Measurements from ENCODE around the gene IZUMO2.
"Not testable (repeated sequence)": the region's sequence is repeated elsewhere in the genome, so short reads cannot be mapped to it uniquely, and the experiment has no call there.

IZUMO2 gene

DNA sequence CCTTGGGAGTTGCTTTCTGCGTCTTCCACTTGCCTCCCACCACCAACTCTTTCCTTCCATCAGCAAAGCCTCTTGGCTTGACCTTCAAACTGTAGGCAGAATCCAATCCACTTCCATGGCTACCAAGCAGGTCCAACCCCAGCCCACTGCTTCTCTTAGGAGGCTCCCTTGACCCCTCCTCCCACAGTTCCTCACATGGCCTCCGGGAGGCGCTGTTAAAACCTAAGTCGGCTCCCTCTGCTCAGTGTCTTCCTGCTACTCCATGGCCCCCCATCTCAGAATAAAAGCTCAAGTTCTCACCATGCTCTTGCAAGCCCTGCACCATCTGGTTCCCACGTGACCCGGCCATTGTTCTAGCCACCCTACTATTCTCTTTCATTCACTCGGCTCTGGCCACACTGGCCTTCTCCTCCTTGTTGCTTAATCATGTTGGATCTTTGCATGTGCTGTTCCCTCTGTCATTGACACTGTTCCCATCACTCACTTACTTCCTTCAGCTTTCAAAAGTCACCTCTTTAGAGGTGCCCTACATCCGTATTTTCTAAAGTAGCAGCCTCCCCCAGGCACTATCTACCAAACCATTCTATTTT is 7.5 kb downstream of the IZUMO2 start:
- no peak for DNase-seq (ENCODE audit: low read depth)
- TF ChIP-seq, protein P1, sequence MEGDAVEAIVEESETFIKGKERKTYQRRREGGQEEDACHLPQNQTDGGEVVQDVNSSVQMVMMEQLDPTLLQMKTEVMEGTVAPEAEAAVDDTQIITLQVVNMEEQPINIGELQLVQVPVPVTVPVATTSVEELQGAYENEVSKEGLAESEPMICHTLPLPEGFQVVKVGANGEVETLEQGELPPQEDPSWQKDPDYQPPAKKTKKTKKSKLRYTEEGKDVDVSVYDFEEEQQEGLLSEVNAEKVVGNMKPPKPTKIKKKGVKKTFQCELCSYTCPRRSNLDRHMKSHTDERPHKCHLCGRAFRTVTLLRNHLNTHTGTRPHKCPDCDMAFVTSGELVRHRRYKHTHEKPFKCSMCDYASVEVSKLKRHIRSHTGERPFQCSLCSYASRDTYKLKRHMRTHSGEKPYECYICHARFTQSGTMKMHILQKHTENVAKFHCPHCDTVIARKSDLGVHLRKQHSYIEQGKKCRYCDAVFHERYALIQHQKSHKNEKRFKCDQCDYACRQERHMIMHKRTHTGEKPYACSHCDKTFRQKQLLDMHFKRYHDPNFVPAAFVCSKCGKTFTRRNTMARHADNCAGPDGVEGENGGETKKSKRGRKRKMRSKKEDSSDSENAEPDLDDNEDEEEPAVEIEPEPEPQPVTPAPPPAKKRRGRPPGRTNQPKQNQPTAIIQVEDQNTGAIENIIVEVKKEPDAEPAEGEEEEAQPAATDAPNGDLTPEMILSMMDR (conservative IDR thresholded peaks at IDR 0.05; ENCODE audit: low read depth, low read length): peak; percentile 21
- no peak overlapping the region for H3K4me3 ChIP-seq (ENCODE audit: low read length)

DNA sequence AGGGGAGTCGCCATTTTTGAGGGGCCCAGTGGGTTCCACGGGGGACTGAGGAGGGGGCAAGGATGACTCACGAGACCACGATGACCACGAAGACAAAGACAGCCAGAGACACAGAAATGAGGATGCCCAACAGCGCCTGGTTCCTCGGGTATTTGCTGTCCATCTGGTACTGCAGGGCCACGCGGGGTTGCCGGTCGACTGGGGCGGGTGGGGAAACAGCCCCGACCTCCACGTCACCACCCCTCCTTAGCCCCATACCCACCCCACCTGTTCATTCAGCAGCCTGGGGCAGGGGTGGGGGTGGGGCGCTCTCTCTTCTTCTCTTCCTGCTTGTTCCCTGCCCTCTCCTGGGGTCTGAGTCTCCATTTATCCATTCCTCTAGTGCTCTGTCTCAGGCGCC is 8.6 kb downstream of the IZUMO2 start:
- TF ChIP-seq, protein P1 (conservative IDR thresholded peaks at IDR 0.05; ENCODE audit: low read depth, low read length): no peak
- no peak overlapping the region for H3K4me3 ChIP-seq (ENCODE audit: low read length)
- no peak for DNase-seq (ENCODE audit: low read depth)

DNA sequence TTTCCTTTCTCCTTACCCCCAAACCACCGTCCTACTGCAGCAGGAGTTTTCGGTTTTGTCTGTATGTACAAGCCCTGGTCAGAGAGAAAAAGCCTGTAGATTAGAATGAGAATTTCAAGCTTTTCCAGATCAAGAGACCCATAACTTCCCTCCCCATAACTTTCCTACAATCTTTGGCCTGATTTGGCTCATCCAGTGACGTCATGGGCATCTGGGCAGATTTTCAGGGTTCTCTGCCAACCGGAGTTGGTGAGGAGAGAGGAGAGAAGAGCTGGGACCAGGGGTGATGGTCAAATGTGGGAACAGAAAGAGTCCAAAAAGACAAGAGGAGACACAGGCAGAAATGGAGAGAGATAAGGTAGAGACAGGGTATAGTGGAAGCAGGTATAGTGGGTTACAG is 10.5 kb downstream of the IZUMO2 start:
- no peak overlapping the region for H3K4me3 ChIP-seq (ENCODE audit: low read length)
- TF ChIP-seq, protein P1 (conservative IDR thresholded peaks at IDR 0.05; ENCODE audit: low read depth, low read length): no peak
- DNase-seq (ENCODE audit: low read depth): no peak

DNA sequence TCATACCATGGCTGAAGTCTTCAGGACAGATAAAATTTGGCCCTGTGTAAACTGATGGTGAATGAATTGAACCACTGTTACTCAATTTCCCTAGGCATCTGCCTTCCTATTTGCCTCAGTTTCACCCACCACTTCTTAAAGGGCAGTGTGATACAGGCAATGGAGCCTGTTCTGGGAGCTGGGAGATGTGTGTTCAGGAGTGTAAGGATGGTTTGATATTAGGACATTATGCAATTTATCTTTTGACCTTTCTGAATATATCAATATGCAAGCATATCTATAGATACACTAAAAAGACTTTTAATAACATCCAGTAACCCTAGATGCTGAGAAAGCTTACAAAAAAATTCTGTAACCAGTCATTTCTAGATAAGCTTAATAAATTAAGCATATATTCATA is 14.6 kb downstream of the IZUMO2 start:
- no peak overlapping the region for H3K4me3 ChIP-seq (ENCODE audit: low read length)
- TF ChIP-seq, protein P1 (conservative IDR thresholded peaks at IDR 0.05; ENCODE audit: low read depth, low read length): no peak
- no peak for DNase-seq (ENCODE audit: low read depth)

DNA sequence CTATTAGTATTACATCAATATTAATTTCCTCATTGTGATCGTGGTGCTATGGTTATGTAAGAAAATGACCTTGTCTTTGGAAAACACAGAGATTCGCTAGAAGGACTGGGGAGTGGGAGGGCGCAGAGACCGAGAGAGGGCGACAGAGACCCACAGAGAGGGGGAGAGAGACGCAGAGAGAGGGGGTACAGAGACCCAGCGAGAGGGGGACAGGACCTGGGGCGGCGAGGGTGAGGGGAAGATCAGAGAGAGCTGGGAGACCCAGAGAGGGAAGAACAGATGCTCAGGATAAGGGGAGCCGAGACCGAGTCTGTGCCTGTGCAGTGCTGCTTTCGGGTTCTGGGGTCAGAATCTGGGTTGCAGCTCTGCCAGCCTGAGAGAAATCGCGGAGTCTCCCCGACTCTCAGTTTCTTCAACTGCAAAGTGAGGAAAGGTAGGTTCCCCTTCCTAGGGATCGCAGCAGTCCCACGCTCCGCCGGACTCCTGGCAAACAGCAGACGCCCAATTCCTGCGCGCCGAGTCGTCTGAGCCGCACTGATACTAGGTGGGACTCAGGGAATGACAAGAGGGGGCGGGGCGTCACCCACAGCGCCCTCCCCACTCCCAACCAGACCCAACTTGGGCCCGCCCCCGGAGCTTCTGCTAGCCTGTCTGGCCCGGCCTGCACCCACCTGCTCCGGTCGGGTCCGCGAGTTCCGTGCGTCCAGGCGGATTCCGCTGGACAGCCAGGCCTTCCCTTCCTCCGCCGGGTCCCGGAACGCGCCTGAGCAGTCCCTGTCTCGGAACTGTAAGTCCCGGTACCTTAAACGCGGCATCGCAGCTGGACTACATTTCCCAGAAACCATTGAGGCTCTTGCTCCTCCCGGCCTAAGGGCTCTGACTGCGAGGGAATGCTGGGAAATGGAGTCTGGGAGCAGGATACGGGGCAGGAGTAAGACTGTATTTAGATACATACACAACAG is 15.3 kb downstream of the IZUMO2 start:
- DNase-seq (ENCODE audit: low read depth): peak; percentile 61
- TF ChIP-seq, protein P1 (conservative IDR thresholded peaks at IDR 0.05; ENCODE audit: low read depth, low read length): peak; percentile 75
- H3K4me3 ChIP-seq (ENCODE audit: low read length): peak overlapping the region; percentile 68

DNA sequence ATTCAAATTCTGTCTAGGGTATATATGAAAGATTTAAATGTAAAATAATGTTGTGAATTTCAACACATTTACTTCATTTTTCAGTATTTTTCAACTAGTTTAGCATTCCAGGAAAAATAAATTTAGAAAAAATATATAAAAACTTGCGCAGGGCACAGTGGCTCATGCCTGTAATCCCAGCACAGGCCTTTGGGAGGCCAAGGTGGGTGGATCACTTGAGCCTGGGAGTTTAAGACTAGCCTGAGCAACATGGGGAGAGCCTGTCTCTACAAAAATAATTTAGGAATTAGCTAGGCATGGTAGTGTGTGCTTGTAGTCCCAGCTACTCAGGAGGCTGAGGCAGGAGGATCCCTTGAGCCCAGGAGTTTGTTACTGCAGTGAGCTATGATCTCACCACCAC is 21.2 kb downstream of the IZUMO2 start:
- not testable (repeated sequence) for H3K4me3 ChIP-seq (ENCODE audit: low read length); DNase-seq (ENCODE audit: low read depth)

DNA sequence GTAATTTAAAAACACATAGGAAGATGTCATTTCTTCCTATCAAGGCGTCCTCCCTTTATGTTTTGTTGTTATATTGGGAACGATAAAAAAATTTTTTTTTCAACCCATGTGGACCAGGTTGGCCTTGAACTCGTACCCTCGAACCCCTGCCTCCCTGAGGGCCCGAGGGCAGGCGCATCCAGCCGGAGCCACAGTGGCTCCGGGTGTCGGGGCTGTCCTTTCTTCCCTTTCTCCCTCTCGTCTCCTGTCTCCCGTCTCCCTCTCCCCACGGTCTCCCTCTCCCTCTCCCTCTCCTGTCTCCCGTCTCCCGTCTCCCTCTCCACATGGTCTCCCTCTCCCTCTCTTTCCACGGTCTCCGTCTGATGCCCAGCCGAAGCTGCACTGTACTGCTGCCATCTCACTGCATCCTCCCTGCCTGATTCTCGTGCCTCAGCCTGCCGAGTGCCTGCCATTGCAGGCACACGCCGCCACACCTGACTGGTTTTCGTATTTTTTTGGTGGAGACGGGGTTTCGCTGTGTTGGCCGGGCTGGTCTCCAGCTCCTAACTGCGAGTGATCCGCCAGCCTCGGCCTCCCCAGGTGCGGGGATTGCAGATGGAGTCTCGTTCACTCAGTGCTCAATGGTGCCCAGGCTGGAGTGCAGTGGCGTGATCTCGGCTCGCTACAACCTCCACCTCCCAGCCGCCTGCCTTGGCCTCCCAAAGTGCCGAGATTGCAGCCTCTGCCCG is 22.8 kb downstream of the IZUMO2 start:
- not testable (repeated sequence) for H3K4me3 ChIP-seq (ENCODE audit: low read length); DNase-seq (ENCODE audit: low read depth)

DNA sequence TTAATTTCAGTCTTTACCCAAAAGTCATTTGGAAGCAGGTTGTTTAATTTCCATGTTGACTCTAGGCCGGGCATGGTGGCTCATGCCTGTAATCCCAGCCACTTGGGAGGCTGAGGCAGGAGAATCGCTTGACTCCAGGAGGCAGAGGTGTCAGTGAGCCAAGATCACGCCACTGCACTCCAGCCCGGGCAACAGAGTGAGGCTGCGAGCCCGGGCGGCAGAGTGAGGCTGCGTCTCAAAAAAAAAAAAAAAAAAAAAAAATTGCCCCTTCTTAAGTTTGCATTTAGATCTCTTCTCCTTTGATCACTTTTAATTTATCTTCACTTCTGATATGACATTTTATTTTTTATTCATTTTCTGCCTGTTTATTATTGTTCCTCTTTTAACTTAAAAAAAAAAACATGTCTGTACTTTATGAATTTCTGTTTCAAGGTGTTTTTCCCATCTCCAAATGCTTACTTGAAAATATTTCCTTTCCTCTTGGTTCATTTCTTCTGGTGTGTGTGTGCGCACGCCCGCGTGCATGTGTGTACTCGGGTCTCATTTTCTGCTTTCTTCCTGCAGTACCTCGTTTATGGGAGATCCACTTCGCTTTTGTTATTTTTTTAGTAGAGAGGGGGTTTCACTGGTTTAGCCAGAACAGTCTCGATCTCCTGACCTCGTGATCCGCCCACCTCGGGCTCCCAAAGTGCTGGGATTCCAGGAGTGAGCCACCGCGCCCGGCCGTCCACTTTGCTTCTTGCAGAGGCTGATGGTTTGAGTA is 26.3 kb downstream of the IZUMO2 start:
- not testable (repeated sequence) for DNase-seq (ENCODE audit: low read depth); H3K4me3 ChIP-seq (ENCODE audit: low read length)

DNA sequence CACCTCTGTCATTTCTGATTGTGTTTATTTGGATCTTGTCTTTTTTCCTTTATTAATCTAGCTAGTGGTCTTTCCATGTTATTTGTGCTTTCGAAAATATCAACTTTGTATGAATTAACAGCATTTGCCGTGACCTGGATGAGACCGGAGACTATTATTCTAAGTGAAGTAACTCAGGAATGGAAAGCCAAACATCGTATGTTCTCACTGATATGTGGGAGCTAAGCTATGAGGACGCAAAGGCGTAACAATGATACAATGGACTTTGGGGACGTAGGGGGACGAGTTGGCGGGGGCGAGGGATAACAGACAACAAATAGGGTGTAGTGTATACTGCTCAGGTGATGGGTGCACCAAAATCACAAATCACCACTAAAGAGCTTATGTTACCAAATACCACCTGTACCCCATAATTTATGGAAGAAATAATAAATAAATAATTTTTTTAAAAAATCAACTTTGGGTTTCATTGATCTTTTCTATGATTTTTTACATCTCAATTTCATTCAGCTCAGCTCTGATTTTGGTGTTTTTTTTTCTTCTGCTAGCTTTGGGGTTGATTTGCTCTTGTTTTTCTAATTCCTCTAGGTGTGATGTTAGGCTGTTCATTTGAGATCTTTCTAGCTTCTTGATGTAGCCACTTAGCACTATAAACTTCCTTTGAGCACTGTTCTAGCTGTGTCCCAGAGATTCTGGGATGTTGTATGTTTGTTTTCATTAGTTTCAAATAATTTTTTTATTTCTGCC is 27.1 kb downstream of the IZUMO2 start:
- not testable (repeated sequence) for DNase-seq (ENCODE audit: low read depth)

DNA sequence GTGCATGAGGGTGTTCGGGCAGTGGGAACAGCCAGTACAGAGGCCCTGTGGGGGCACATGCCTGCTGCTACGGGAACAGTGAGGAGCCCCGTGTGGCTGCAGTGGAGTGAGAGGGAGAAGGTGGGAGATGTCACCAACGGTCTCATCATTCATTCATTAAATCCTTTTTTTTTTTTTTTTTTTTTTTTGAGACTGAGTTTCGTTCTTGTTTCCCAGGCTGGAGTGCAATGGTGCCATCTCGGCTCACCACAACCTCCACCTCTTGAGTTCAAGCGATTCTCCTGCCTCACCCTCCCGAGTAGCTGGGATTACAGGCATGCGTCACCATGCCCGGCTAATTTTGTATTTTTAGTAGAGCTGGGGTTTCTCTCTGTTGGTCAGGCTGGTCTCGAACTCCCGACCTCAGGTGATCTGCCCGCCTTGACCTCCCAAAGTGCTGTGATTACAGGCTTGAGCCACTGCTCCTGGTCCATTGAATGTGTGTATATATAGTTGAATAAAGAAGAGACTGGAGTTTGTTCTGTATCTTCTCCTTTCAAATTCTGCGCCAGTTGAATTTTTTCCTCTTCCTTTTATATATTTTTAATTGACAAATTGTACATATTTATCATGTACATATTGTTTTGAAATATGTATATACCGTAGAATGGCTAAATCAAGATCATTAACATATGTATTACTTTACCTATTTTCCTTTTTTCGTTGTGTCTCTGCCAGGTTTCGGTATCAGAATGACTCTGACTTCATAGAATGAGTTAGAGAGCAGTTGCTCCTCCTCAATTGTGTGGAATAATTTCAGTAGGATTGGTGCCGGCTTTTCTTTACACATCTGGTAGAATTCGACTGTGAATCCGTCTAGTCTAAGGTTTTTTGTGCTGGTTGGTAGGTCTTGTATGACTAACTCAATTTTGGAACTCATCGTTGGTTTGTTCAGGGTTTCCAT is 28.0 kb downstream of the IZUMO2 start:
- DNase-seq (ENCODE audit: low read depth): not testable (repeated sequence)

More for the DNA sequence above, 27.1 kb downstream of the IZUMO2 start:
- H3K4me3 ChIP-seq (ENCODE audit: low read length): not testable (repeated sequence)

More for the DNA sequence above, 28.0 kb downstream of the IZUMO2 start:
- not testable (repeated sequence) for H3K4me3 ChIP-seq (ENCODE audit: low read length)
